Measurements from ENCODE around the gene DOLK.
A peak's percentile ranks its signal among the peaks of the same experiment; 100 is the strongest.
"Not testable (repeated sequence)": the region's sequence is repeated elsewhere in the genome, so short reads cannot be mapped to it uniquely, and the experiment has no call there.

The DOLK gene

GRCh38 chr9:128947527-128948301 lies at the start of gene DOLK, which contains the start of gene NUP188:
DOLK (minus strand) TSS chr9:128947603; CDS start chr9:128947303, 300 bp downstream.
NUP188 (plus strand) TSS chr9:128947699; CDS start chr9:128947720, 21 bp downstream.
- DNase-seq (ENCODE audit: low spot score): peak; percentile 86

DNA sequence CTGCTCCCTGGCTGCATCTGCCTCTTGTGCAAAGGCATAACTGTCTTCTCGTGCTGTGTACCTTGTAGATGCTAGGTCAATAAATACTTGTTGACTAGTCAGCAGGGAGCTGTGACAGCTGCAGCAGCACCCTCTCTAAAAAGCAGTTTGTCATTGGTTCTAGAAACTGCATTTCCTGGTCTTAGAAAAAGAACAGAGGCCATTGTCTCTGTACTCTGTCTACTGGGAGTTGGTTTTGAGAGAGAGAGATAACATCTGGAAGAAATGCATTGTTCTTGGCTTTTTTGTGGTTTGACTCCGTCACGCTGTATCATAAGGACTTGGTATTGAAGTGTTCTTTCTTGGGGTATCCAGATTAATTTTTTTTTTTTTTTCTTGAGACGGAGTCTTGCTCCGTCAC lies 48.4 kb upstream of the DOLK start:
- no peak for DNase-seq (ENCODE audit: low spot score)

- no peak for DNase-seq (ENCODE audit: low spot score)
These were observed 45.6 kb upstream of the DOLK start for GRCh38 chr9:128992995-128993394.

DNA sequence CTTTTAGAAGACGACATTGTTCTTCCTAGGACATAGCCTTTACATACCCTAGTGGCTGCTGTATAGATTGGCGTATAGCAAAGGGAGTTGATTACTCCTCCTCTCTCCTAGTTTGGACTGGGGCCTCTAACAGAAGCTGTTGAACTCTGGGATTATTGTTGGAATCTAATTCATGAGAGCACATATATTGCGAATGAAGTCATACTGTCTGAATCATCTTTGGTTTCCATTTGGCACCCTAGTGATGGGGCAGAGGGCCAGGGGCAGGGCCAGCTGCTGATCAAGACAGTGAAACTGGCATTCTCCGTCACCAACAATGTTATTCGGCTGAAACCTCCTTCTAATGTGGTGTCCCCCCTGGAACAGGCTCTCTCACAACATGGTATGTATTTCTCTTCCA lies 40.4 kb upstream of the DOLK start:
- DNase-seq (ENCODE audit: low spot score): no peak

GRCh38 chr9:128986671-128987070 lies 39.3 kb upstream of the DOLK start:
- no peak for DNase-seq (ENCODE audit: low spot score)

GRCh38 chr9:128983536-128983935 lies 36.1 kb upstream of the DOLK start:
- no peak for DNase-seq (ENCODE audit: low spot score)

DNA sequence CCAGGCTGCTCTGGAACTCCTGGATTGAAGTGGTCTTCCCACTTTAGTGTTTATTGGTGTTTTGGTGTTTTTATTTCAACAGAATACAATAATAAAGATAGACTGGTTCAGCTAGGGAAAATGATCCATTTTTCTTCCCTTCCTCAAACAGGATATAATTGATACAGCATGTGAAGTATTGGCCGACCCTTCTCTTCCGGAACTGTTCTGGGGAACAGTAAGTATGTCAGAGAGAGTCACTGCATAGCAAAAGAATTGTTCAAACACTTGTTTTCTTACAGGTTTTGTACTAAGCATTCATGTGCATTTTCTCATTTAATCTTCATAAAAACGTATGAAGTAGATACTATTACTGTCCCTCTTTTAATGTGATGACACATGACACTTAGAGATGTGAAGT lies 31.7 kb upstream of the DOLK start:
- DNase-seq (ENCODE audit: low spot score): no peak

GRCh38 chr9:128972956-128973355 lies 25.6 kb upstream of the DOLK start:
- no peak for DNase-seq (ENCODE audit: low spot score)

GRCh38 chr9:128969491-128969890 lies 22.1 kb upstream of the DOLK start:
- no peak for DNase-seq (ENCODE audit: low spot score)

DNA sequence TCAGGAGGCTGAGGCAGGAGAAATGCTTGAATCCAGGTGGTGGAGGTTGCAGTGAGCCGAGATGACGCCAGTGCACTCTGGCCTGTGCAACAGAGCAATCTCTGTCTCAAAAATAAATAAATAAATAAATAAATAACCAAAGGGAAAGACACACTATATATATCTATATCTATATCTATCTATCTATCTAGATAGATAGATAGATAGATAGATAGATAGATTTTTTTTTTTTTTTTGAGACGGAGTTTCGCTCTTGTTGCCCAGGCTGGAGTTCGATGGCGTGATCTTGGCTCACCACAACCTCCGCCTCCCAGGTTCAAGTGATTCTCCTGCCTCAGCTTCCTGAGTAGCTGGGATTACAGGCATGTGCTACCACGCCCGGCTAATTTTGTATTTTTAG lies 14.0 kb upstream of the DOLK start:
- DNase-seq (ENCODE audit: low spot score): not testable (repeated sequence)

DNA sequence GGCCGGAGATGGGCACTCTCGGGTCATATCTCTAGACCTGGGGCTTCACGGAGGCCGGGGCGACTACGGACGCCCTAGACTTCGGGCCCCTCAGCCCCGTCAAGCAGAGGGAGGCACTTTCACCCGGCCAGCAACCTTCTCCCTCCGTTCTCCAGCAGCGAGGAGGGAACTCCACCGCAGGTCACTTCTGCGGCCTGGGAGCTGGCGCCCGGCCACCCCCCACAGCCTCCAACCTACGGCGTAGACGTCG lies 201 bp downstream of the DOLK start:
- DNase-seq (ENCODE audit: low spot score): no peak

- peak; percentile 30 for DNase-seq (ENCODE audit: low spot score)
These were observed 679 bp downstream of the DOLK start for GRCh38 chr9:128946571-128947276.

DNA sequence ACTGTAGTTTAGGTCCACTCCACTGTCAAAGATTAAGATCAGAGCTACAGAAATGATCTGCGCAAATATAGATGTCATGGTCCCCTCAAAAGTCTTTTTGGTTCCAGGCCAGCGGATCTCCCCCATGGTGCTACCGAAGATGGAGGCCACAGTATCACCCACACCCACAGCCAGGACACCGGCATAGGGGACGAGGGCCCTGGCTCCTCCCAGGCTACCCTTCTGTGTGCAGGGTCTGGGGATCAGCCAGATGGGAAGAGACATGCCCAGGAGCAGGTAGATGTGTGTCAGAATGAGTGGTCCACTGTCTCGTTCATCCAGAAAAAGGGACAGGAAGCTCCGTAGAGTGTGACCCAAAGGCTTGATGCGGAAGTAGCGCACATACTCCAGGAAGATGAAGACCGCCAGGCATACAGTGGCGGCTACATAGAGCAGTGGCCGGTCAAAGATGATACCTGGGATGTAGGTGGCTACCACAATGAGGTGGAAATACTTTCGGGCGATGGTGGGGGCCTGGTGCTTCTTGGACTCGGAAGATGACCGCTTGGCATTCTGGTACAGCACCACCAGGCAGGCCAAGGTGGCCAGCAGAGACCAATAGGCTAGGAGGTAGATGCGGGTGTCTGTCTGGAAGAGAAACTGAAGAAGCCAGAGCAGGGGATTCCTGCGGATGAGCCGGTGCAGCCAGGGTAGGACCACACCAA lies 1.5 kb downstream of the DOLK start:
- no peak for DNase-seq (ENCODE audit: low spot score)

- not testable (repeated sequence) for DNase-seq (ENCODE audit: low spot score)
These were observed 2.4 kb downstream of the DOLK start for GRCh38 chr9:128944966-128945365.

DNA sequence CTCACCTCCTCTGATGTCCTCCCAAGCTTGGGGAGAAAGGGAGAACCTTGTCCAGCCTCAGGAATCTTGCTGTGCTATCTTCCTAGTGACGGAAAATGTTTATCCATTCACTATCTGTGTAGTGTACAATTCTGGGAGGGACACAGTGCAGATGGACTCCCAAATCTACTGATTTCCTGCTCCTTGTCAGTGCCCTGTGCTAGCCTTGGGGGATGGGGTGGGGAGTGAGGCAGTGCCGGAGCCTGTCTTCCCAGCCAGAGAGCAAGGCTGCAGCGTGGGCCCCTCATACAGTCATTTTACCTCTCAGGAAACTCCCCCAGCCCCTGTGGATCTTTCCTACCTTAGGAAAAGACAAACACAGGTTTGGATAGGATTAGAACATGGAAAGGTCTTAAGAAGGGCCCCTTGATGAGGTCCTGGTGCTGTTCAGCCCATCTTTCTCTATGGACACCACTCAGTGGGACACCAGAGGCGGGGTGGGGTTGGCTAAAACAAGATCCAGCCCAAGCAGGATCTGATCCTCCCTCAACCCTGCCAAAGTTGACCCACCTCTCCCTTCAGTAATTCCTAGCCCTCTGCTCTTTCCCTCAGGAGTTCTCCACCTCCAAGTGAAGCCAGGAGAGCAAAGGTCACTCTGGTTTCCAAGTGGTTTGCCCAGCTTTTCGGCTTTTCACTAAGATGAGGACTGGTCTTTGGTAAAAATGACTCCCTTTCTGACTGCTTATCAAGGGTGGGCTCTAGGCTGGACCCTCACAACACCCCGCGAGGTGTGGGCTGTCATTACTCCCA lies 3.4 kb downstream of the DOLK start:
- DNase-seq (ENCODE audit: low spot score): no peak

- DNase-seq (ENCODE audit: low spot score): no peak
These were observed 6.3 kb downstream of the DOLK start for GRCh38 chr9:128940946-128941755.

- DNase-seq (ENCODE audit: low spot score): no peak
These were observed 7.0 kb downstream of the DOLK start for GRCh38 chr9:128940271-128940921.

DNA sequence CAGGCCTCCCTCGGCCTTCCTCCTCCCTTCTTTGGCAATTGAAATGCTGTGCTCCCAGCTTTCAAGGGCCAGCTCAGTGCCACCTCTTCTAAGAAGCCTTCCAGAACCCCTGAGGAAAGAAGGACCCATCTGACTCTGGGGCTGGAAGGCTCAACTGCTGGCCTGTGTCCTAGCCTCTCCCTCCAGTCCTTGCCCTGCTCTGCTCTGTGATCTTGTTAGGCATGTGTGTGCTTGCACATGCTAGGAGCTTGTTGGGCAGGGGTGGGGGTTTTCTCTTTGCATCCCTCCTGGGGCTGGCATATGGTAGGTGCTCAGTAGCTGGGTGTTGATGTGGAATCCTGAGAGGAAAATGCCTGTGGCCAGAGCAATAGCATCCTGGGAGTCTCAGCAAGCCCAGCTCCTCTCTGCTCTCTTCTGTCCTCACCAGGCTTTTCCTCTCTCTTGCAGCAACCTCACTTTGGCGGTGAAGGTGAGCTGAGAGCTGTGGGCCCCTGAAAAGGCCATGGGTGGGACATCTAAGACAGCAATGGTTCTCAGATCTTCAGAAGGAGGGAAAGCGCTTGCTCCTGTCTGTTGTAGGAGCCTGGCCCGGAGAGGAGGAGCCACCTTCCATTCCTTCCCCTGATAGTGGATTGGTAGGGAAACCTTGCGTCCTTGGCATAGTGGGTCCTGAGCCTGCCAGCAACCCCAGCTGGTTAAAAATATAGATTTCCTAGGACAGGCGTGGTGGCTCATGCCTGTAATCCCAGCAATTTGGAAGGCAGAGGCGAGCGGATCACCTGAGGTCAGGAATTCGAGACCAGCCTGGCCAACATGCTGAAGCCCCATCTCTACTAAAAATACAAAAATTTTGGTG lies 9.9 kb downstream of the DOLK start:
- DNase-seq (ENCODE audit: low spot score): no peak

DNA sequence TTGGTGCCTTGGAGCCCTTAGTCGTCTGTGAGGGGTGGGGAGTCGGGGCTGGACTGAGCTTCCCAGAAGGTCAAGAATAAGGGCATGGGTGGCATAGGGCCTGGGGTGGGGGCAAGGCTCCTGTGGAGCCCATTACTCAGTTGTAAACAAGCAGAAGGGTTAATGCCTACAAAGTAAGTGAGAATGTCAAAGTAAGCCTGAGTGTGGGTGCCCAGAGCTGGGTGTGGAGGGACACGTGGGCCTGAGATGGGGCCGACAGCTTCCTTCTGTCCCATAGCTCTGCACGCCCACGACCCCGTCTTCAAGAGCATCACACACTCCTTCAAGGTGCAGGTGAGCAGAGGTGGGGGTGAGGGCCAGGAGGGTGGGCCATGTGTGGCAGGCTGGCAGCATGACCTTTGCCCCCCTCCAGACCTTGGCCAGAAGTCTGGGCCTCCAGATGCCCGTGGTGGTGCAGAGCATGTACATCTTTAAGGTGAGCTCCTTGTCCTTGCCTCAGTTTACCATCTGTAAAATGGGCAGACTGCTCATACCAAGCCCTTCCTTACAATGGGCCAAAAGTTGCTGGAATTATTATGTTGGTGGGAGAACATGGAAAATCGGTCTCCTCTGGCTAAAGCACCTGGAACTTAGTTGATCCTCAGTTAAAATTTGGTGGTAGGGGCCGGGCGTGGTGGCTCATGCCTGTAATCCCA lies 11.1 kb downstream of the DOLK start:
- DNase-seq (ENCODE audit: low spot score): no peak

Data from SW480 (cell line).